GDM1 (cell line): Measurements from ENCODE around the gene ETFBKMT.
"Not testable (repeated sequence)": the region's sequence is repeated elsewhere in the genome, so short reads cannot be mapped to it uniquely, and the experiment has no call there.

Experiments used
- DNase-seq: peaks from one replicate; lab custom pipeline; 2025; lab: John Stamatoyannopoulos, UW

Gene ETFBKMT

DNA sequence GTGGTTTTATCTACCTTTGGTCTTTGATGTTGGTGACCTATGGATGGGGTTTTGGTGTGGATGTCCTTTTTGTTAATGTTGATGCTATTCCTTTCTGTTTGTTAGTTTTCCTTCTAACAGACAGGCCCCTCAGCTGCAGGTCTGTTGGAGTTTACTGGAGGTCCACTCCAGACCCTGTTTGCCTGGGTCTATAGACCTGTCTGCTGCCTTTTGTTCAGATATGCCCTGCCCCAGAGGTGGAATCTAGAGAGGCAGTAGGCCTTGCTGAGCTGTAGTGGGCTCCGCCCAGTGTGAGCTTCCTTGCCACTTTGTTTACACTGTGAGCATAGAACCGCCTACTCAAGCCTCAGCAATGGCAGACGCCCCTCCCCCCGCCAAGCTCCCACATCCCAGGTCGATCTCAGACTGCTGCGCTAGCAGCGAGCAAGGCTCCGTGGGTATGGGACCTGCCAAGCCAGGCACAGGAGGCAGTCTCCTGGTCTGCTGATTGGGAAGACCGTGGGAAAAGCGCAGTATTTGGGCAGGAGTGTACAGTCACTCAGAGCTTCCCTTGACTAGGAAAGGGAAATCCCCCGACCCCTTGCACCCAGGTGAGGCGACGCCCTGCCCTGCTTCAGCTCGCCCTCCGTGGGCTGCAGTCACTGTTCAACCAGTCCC, 59.2 kb downstream of the ETFBKMT start:
- not testable (repeated sequence) for DNase-seq

DNA sequence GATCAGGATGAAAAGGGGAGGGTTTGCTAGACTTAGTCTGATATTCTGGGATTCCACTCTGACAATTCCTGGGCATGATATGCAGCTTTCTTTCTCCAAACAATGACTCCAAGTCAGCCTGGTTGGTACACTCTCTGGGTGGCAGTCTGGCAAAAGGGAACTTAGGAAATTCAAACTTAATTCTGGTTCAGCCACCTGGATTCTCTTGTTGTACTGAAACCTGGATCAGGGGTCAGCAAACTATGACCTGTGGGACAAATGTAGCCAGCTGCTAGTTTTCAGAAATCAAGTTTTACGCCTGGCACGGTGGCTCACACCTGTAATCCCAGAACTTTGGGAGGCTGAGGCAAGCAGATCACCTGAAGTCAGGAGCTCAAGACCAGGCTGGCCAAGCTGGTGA, 63.1 kb downstream of the ETFBKMT start:
- DNase-seq, result no peak
